ENCODE data around the gene FHAD1. TPM values are rescaled to one million over a fixed set of nuclear protein-coding genes. Genes with fewer than 3 reads are reported as not detected.

Gene FHAD1
- total RNA-seq, 2 donors from 2014 or later: 4.4 TPM; not detected in 1

- Histone ChIP-seq H3K27me3 (replicated peaks; ENCODE audit: insufficient read depth) (no peaks in the 10 kb centered on the region), H3K27ac (no peak overlapping the region), H3K4me3 (no peak overlapping the region), H3K9me3 (no peaks in the 10 kb centered on the region), H3K4me1 (ENCODE audit: control insufficient read depth in 1 of 2, low read depth in 2 of 2) (peaks cover 0 to 10% of the 10 kb centered on the region in 2 donors), H3K36me3 (no peaks in the 10 kb centered on the region)
- TF ChIP-seq CTCF (IDR thresholded peaks at IDR 0.05): no peak
- DNase-seq (ENCODE audit: low spot score) (no peak), ATAC-seq (ENCODE audit: insufficient number of reproducible peaks, low FRiP score, low read depth) (no peak)
These were observed 143.6 kb downstream of the FHAD1 start for GRCh38 chr1:15390667-15391066.

GRCh38 chr1:15391366-15391765 lies 144.3 kb downstream of the FHAD1 start:
- Histone ChIP-seq H3K27ac (no peak overlapping the region), H3K27me3 (replicated peaks; ENCODE audit: insufficient read depth) (no peaks in the 10 kb centered on the region), H3K9me3 (no peaks in the 10 kb centered on the region), H3K4me3 (no peak overlapping the region), H3K4me1 (ENCODE audit: control insufficient read depth in 1 of 2, low read depth in 2 of 2) (peaks cover 0 to 5% of the 10 kb centered on the region in 2 donors), H3K36me3 (no peaks in the 10 kb centered on the region)
- no peak for DNase-seq (ENCODE audit: low spot score)
- TF ChIP-seq CTCF (IDR thresholded peaks at IDR 0.05): no peak
- no peak for ATAC-seq (ENCODE audit: insufficient number of reproducible peaks, low FRiP score, low read depth)

GRCh38 chr1:15393475-15394257 lies 146.6 kb downstream of the FHAD1 start:
- Histone ChIP-seq H3K4me3 (no peak overlapping the region), H3K27me3 (replicated peaks; ENCODE audit: insufficient read depth) (no peaks in the 10 kb centered on the region), H3K27ac (no peak overlapping the region), H3K36me3 (no peaks in the 10 kb centered on the region), H3K9me3 (no peaks in the 10 kb centered on the region), H3K4me1 (ENCODE audit: control insufficient read depth in 1 of 2, low read depth in 2 of 2) (no peaks in the 10 kb centered on the region)
- no peak for DNase-seq (ENCODE audit: low spot score)
- TF ChIP-seq CTCF (IDR thresholded peaks at IDR 0.05): no peak
- no peak for ATAC-seq (ENCODE audit: insufficient number of reproducible peaks, low FRiP score, low read depth)

- DNase-seq (ENCODE audit: low spot score) (no peak), ATAC-seq (ENCODE audit: insufficient number of reproducible peaks, low FRiP score, low read depth) (no peak)
- no peak overlapping the region for H3K27ac ChIP-seq
- no peak for TF ChIP-seq CTCF (IDR thresholded peaks at IDR 0.05)
- no peaks in the 10 kb centered on the region for H3K27me3 ChIP-seq (replicated peaks; ENCODE audit: insufficient read depth)
- no peaks in the 10 kb centered on the region for H3K4me1 ChIP-seq (ENCODE audit: control insufficient read depth in 1 of 2, low read depth in 2 of 2)
- no peak overlapping the region for H3K4me3 ChIP-seq
- H3K9me3 ChIP-seq: no peaks in the 10 kb centered on the region
- no peaks in the 10 kb centered on the region for H3K36me3 ChIP-seq
These were observed 147.3 kb downstream of the FHAD1 start for GRCh38 chr1:15394258-15394690.

GRCh38 chr1:15397236-15397635 lies 150.2 kb downstream of the FHAD1 start:
- ATAC-seq (ENCODE audit: insufficient number of reproducible peaks, low FRiP score, low read depth) (no peak), DNase-seq (ENCODE audit: low spot score) (no peak)
- Histone ChIP-seq H3K9me3 (peaks cover 6% of the 10 kb centered on the region), H3K4me3 (no peak overlapping the region), H3K27me3 (replicated peaks; ENCODE audit: insufficient read depth) (no peaks in the 10 kb centered on the region), H3K36me3 (no peaks in the 10 kb centered on the region), H3K4me1 (ENCODE audit: control insufficient read depth in 1 of 2, low read depth in 2 of 2) (peaks cover 0 to 9% of the 10 kb centered on the region in 2 donors), H3K27ac (no peak overlapping the region)
- TF ChIP-seq CTCF (IDR thresholded peaks at IDR 0.05): no peak
